ENCODE measurements around the gene PTBP3.
A peak's percentile ranks its signal among the peaks of the same experiment; 100 is the strongest.

PTBP3 gene

GRCh38 chr9:112351184-112351583, 17.8 kb upstream of the PTBP3 start:
- Histone ChIP-seq H3K4me3 (ENCODE audit: low read depth in 1 of 2, low read length in 1 of 2) (no peak overlapping the region), H3K4me1 (ENCODE audit: control insufficient read depth in 1 of 2, insufficient read depth in 1 of 2, low read depth in 1 of 2, low read length in 1 of 2) (peaks cover 13 to 16% of the 10 kb centered on the region in 2 experiments), H3K27me3 (no peaks in the 10 kb centered on the region), H3K36me3 (no peaks in the 10 kb centered on the region), H3K27ac (no peak overlapping the region), H3K9me3 (no peaks in the 10 kb centered on the region)
- no peak for TF ChIP-seq CTCF (IDR thresholded peaks at IDR 0.05)

DNA sequence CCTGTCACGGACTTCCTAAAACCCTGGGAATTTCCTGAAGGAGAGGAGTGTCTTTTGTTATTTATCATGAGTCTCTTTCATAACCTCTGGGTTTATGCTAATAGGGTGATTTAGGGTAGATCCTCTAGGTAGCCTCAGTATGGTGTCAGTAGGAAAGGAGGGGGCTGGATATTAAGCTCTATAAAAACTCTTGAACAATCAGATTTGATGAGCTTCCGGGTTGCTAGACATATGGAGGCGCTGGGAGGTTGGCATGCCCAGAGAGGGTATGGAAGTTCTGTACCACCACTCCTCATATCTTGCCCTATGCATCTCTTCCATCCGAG, 15.6 kb upstream of the PTBP3 start:
- Histone ChIP-seq H3K4me3 (ENCODE audit: low read depth in 1 of 2, low read length in 1 of 2) (no peak overlapping the region), H3K27ac (no peak overlapping the region), H3K27me3 (no peaks in the 10 kb centered on the region), H3K9me3 (no peaks in the 10 kb centered on the region), H3K36me3 (no peaks in the 10 kb centered on the region), H3K4me1 (ENCODE audit: control insufficient read depth in 1 of 2, insufficient read depth in 1 of 2, low read depth in 1 of 2, low read length in 1 of 2) (peaks cover 5 to 6% of the 10 kb centered on the region in 2 experiments)
- TF ChIP-seq CTCF (IDR thresholded peaks at IDR 0.05): no peak

GRCh38 chr9:112348257-112349007, 15.0 kb upstream of the PTBP3 start:
- no peaks in the 10 kb centered on the region for H3K36me3 ChIP-seq
- peak overlapping the region; percentile 42 to 53 for H3K4me3 ChIP-seq (ENCODE audit: low read depth in 1 of 2, low read length in 1 of 2)
- H3K27ac ChIP-seq: no peak overlapping the region
- TF ChIP-seq CTCF (IDR thresholded peaks at IDR 0.05): no peak
- peaks cover 5 to 6% of the 10 kb centered on the region in 2 experiments for H3K4me1 ChIP-seq (ENCODE audit: control insufficient read depth in 1 of 2, insufficient read depth in 1 of 2, low read depth in 1 of 2, low read length in 1 of 2)
- no peaks in the 10 kb centered on the region for H3K27me3 ChIP-seq
- no peaks in the 10 kb centered on the region for H3K9me3 ChIP-seq

DNA sequence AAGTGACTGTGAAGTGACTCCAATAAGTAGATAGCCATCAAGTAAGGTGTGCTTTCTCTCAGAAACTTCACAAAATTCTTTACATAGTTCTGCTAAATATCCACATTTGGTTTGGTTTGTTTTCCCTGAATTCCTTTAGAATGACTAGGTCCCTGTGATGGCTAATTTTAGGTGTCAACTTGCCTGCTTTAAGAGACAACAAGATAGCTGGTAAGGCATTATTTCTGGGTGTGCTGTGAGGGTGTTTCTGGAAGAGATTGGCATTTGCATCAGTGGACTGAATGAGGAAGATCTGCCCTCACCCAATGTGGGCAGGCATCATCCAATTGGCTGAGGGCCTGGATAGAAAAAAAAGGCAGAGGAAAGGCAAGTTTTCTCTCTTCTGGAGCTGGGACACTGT, 8.3 kb upstream of the PTBP3 start:
- peaks cover 0 to 5% of the 10 kb centered on the region in 2 experiments for H3K4me1 ChIP-seq (ENCODE audit: control insufficient read depth in 1 of 2, insufficient read depth in 1 of 2, low read depth in 1 of 2, low read length in 1 of 2)
- no peak for TF ChIP-seq CTCF (IDR thresholded peaks at IDR 0.05)
- no peak overlapping the region for H3K4me3 ChIP-seq (ENCODE audit: low read depth in 1 of 2, low read length in 1 of 2)
- H3K9me3 ChIP-seq: no peaks in the 10 kb centered on the region
- no peak overlapping the region for H3K27ac ChIP-seq
- no peaks in the 10 kb centered on the region for H3K36me3 ChIP-seq
- H3K27me3 ChIP-seq: no peaks in the 10 kb centered on the region

GRCh38 chr9:112339886-112340285, 6.5 kb upstream of the PTBP3 start:
- H3K27me3 ChIP-seq: no peaks in the 10 kb centered on the region
- H3K4me3 ChIP-seq (ENCODE audit: low read depth in 1 of 2, low read length in 1 of 2): no peak overlapping the region
- TF ChIP-seq CTCF (IDR thresholded peaks at IDR 0.05): no peak
- H3K4me1 ChIP-seq (ENCODE audit: control insufficient read depth in 1 of 2, insufficient read depth in 1 of 2, low read depth in 1 of 2, low read length in 1 of 2): peaks cover 2 to 9% of the 10 kb centered on the region in 2 experiments
- H3K36me3 ChIP-seq: no peaks in the 10 kb centered on the region
- no peak overlapping the region for H3K27ac ChIP-seq
- no peaks in the 10 kb centered on the region for H3K9me3 ChIP-seq
